ENCODE results near the gene FRA10AC1. TPM values are rescaled to one million over a fixed set of nuclear protein-coding genes. Genes with fewer than 3 reads are reported as not detected.

Gene FRA10AC1
- total and polyA plus RNA-seq, 2 of the 13 experiments (the other 11 are each of a cell fraction or from before 2014, with no cell fraction given): 5.3 to 7.4 TPM

- TF ChIP-seq, protein P1, sequence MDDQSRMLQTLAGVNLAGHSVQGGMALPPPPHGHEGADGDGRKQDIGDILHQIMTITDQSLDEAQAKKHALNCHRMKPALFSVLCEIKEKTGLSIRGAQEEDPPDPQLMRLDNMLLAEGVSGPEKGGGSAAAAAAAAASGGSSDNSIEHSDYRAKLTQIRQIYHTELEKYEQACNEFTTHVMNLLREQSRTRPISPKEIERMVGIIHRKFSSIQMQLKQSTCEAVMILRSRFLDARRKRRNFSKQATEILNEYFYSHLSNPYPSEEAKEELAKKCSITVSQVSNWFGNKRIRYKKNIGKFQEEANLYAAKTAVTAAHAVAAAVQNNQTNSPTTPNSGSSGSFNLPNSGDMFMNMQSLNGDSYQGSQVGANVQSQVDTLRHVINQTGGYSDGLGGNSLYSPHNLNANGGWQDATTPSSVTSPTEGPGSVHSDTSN (CRISPR knock-in tag; IDR thresholded peaks at IDR 0.05; ENCODE audit: borderline replicate concordance): no peak
- TF ChIP-seq ZNF570 (CRISPR knock-in tag; IDR thresholded peaks at IDR 0.05; ENCODE audit: borderline replicate concordance) (no peak), ZSCAN31 (CRISPR knock-in tag; IDR thresholded peaks at IDR 0.05; ENCODE audit: low read depth) (no peak)
Observed at GRCh38 chr10:93671042-93671441, 31.4 kb downstream of the FRA10AC1 start (continued).

GRCh38 chr10:93670372-93670771 is 32.0 kb downstream of the FRA10AC1 start:
- in situ Hi-C loops (cut with HindIII; ENCODE audit: extremely low pct_ligation_motif_present, low pct_unique_long_range_greater_than_20kb) (no loop called here), intact Hi-C loops (cut with micrococcal nuclease; ENCODE audit: unreplicated experiment) (loop anchor here (5.0 kb wide), 1 partner anchor 68 kb away; the partner anchor contains the start of gene RBP4)
- BruUV-seq (replicated peaks): no TSS peak
- ChIA-PET CTCF (ENCODE audit: low intra/inter-chr PET ratio, low total read pairs) (no interaction called here), POLR2A (interaction anchor here (1.0 to 1.6 kb wide), 2 partner anchors 69 to 70 kb away, joined by 3 to 6 read pairs; no protein-coding TSS in a partner anchor)
- Histone ChIP-seq H3K4me1 (ENCODE audit: insufficient read depth, low read length) (peaks cover 35% of the 10 kb centered on the region), H3K4me2 (ENCODE audit: low read depth, low read length) (no peak overlapping the region), H3K9ac (ENCODE audit: insufficient read depth, low read depth, low read length) (no peak overlapping the region), H2AFZ (ENCODE audit: low read length) (no peak overlapping the region), H4K20me1 (ENCODE audit: insufficient read depth, low read length) (no peaks in the 10 kb centered on the region), H3K36me3 (replicated peaks in 1 of 2; ENCODE audit: control insufficient read depth in 1 of 2, insufficient read depth in 2 of 2, low read length in 2 of 2) (peaks cover 3 to 25% of the 10 kb centered on the region in 2 experiments; a peak in 3 of 5 replicates), H3K27ac (ENCODE audit: extremely low read length, insufficient read depth, low read length) (peak overlapping the region; percentile 47), H3K9me3 (ENCODE audit: low read length) (no peaks in the 10 kb centered on the region), H3K27me3 (ENCODE audit: control insufficient read depth in 1 of 2, insufficient read depth in 2 of 2, low read length in 2 of 2) (no peaks in the 10 kb centered on the region), H3K79me2 (ENCODE audit: insufficient read depth, low read length) (no peaks in the 10 kb centered on the region), H3K4me3 (replicated peaks in 1 of 3; ENCODE audit: insufficient read depth in 1 of 3, low read depth in 2 of 3, low read length in 3 of 3) (no peak overlapping the region)
- DNase-seq (ENCODE audit: low spot score): no peak
- ATAC-seq: no peak
- no peak for FAIRE-seq
- TF ChIP-seq TBL1XR1 (IDR thresholded peaks at IDR 0.05; ENCODE audit: borderline replicate concordance, low read length, partially characterized antibody) (no peak), ZNF431 (CRISPR knock-in tag; IDR thresholded peaks at IDR 0.05; ENCODE audit: borderline replicate concordance, low read depth) (no peak), ZFP91 (CRISPR knock-in tag; IDR thresholded peaks at IDR 0.05; ENCODE audit: borderline replicate concordance) (no peak), CBX2 (IDR thresholded peaks at IDR 0.05; ENCODE audit: low read depth, low read length) (no peak), CBX2 (CRISPR knock-in tag; IDR thresholded peaks at IDR 0.05; ENCODE audit: low read depth) (no peak), POLR2A (IDR thresholded peaks at IDR 0.05; ENCODE audit: insufficient read depth in 1 of 2, low read depth in 2 of 2, low read length in 2 of 2) (no peak), ZBTB44 (CRISPR knock-in tag; IDR thresholded peaks at IDR 0.05) (no peak), ZBTB7B (CRISPR knock-in tag; IDR thresholded peaks at IDR 0.05) (no peak), ZBTB42 (CRISPR knock-in tag; IDR thresholded peaks at IDR 0.05) (no peak), RFX1 (IDR thresholded peaks at IDR 0.05) (no peak), KLF15 (CRISPR knock-in tag; IDR thresholded peaks at IDR 0.05; ENCODE audit: borderline replicate concordance) (no peak), PAXIP1 (CRISPR knock-in tag; conservative IDR thresholded peaks at IDR 0.05) (no peak), KDM1A (CRISPR knock-in tag; IDR thresholded peaks at IDR 0.05) (no peak), CENPX (CRISPR knock-in tag; IDR thresholded peaks at IDR 0.05) (no peak)

Measured in HepG2 (cell line).